ENCODE measurements around the gene PACS1. TPM values are rescaled to one million over a fixed set of nuclear protein-coding genes. Genes with fewer than 3 reads are reported as not detected.
A peak's percentile ranks its signal among the peaks of the same experiment; 100 is the strongest.

Gene PACS1
- total RNA-seq, 1 experiment from 2014 or later: 41.1 TPM

DNA sequence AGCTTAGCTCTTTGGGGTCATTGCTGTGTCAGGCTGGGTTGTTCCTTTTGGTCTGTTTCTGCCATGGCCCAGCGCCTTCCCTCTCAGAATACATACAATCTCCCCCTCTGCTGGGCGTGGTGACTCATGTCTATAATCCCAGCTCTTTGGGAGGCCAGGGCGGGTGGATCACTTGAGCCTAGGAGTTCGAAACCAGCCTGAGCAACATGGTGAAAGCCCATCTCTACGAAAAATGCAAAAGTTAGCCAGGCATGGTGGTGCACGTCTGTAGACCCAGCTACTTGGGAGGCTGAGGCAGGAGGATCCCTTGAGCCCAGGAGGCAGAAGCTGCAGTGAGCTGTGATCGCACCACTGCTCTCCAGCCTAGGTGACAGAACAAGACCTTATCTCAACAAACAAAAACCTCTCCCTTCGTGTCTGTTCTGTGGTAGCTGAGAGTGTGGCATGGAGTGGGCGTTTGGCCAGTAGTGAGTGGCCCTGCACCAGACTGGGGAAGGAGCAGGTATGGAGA is 151.7 kb downstream of the PACS1 start:
- Histone ChIP-seq H3K36me3 (ENCODE audit: control insufficient read depth in 1 of 2, insufficient read depth in 2 of 2, low read length in 2 of 2) (peaks cover 3 to 4% of the 10 kb centered on the region in 2 experiments; a peak in 1 of 4 replicates), H3K9ac (ENCODE audit: low read length) (no peak overlapping the region), H3K4me2 (ENCODE audit: low read length) (no peak overlapping the region), H3K79me2 (ENCODE audit: insufficient read depth, low read length) (no peaks in the 10 kb centered on the region), H2AFZ (ENCODE audit: low read depth, low read length, poor library complexity, severe bottlenecking) (no peak overlapping the region), H3K9me3 (ENCODE audit: control insufficient read depth in 1 of 2, insufficient read depth in 1 of 2, low read depth in 1 of 2, low read length in 2 of 2) (no peaks in the 10 kb centered on the region), H3K27ac (ENCODE audit: low read depth, low read length) (no peak overlapping the region), H3K9me2 (ENCODE audit: insufficient read depth) (no peaks in the 10 kb centered on the region), H4K20me1 (ENCODE audit: insufficient read depth) (no peaks in the 10 kb centered on the region), H3K4me3 (replicated peaks in 1 of 2; ENCODE audit: low read depth in 1 of 2, low read length in 2 of 2) (no peak overlapping the region), H3K4me1 (ENCODE audit: control insufficient read depth in 1 of 2, insufficient read depth in 2 of 2, low read length in 2 of 2) (peaks cover 0 to 8% of the 10 kb centered on the region in 2 experiments; a peak in 1 of 4 replicates), H3K27me3 (ENCODE audit: insufficient read depth, low read length) (no peaks in the 10 kb centered on the region)
- no peak for TF ChIP-seq TCF7L2 (IDR thresholded peaks at IDR 0.05; ENCODE audit: borderline replicate concordance, extremely low read depth, insufficient read depth, insufficient read length)
- CTCF ChIA-PET: interaction anchor here (0.9 to 1.7 kb wide), 16 partner anchors 9 to 89 kb away, joined by 3 to 8 read pairs (median 4); partner anchors contain the start of genes RAB1B and YIF1A
- RAD21 ChIA-PET (ENCODE audit: low non-redundant PET in 1 of 2, low total read pairs in 2 of 2, uncharacterized antibody in 2 of 2, unreplicated experiment in 2 of 2): interaction anchor here in 1 of 2 experiments (0.6 kb wide), 1 partner anchor 102 kb away, joined by 3 read pairs; no protein-coding TSS in a partner anchor
- intact Hi-C loops (cut with micrococcal nuclease): loop anchor here (2.0 kb wide), 2 partner anchors 37 to 115 kb away; partner anchors contain the start of gene RIN1
- POLR2A ChIA-PET: no interaction called here
- peak; percentile 14; the same call in 1 of the 2 replicates for ATAC-seq
- DNase-seq (ENCODE audit: low read depth, low spot score): no peak
- no TSS peak for BruUV-seq (replicated peaks)

DNA sequence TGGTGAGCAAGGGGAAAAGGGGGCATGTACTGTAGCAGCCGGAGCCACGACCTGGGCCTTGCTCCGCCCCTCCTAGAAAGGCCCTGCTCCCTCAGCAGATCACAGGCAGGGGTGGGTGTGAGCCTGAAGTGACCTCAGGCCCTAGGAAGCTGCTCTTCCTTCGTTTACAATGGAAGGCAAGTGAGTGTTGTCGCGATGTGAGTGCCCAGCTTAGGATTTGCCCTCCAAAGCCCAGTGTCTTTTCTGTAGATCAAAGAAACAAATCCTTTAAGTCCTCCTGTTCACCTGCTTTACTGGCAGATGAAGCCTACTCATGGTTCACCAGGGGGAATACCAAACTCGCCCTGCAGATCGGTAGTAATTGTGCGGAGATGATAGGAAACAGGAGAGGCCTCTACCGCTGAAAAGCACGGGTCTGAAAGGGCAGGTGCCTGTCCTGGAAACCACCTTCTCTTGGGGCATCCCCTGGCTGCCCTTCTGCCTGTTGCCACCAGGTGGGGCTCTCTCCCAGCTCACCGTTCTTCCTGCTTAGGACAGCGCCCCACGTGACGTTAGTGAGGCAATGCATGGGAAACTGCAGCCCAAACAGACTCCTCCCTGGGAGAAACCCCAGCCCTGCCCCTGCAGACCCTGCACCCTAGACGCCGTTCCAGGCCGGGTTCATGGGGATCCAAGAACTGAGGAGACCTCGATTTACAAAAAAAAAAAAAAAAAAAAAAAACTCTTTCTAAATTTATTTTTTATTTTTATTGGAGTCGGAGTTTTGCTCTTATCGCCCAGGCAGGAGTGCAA is 152.5 kb downstream of the PACS1 start:
- no peak overlapping the region for H3K27ac ChIP-seq (ENCODE audit: low read depth, low read length)
- peak; percentile 88 for DNase-seq (ENCODE audit: low read depth, low spot score)
- CTCF ChIA-PET: interaction anchor here (0.9 to 1.7 kb wide), 19 partner anchors 9 to 330 kb away, joined by 3 to 8 read pairs (median 4); partner anchors contain the start of genes RAB1B and YIF1A
- H3K9me2 ChIP-seq (ENCODE audit: insufficient read depth): no peaks in the 10 kb centered on the region
- H3K4me2 ChIP-seq (ENCODE audit: low read length): no peak overlapping the region
- H3K27me3 ChIP-seq (ENCODE audit: insufficient read depth, low read length): no peaks in the 10 kb centered on the region
- intact Hi-C loops (cut with micrococcal nuclease): loop anchor here (2.0 kb wide), 2 partner anchors 36 to 114 kb away; partner anchors contain the start of gene RIN1
- H3K9me3 ChIP-seq (ENCODE audit: control insufficient read depth in 1 of 2, insufficient read depth in 1 of 2, low read depth in 1 of 2, low read length in 2 of 2): no peaks in the 10 kb centered on the region
- H4K20me1 ChIP-seq (ENCODE audit: insufficient read depth): no peaks in the 10 kb centered on the region
- peak; percentile 96 for ATAC-seq
- H3K9ac ChIP-seq (ENCODE audit: low read length): 0 out of 2 replicates have a peak overlapping the region, but pooled peaks have one; percentile 3
- peaks cover 3 to 4% of the 10 kb centered on the region in 2 experiments; a peak in 1 of 4 replicates for H3K36me3 ChIP-seq (ENCODE audit: control insufficient read depth in 1 of 2, insufficient read depth in 2 of 2, low read length in 2 of 2)
- RAD21 ChIA-PET (ENCODE audit: low non-redundant PET in 1 of 2, low total read pairs in 2 of 2, uncharacterized antibody in 2 of 2, unreplicated experiment in 2 of 2): no interaction called here
- H3K4me1 ChIP-seq (ENCODE audit: control insufficient read depth in 1 of 2, insufficient read depth in 2 of 2, low read length in 2 of 2): peaks cover 0 to 8% of the 10 kb centered on the region in 2 experiments; a peak in 1 of 4 replicates
- no peak overlapping the region for H3K4me3 ChIP-seq (replicated peaks in 1 of 2; ENCODE audit: low read depth in 1 of 2, low read length in 2 of 2)
- no peak overlapping the region for H2AFZ ChIP-seq (ENCODE audit: low read depth, low read length, poor library complexity, severe bottlenecking)
- no peaks in the 10 kb centered on the region for H3K79me2 ChIP-seq (ENCODE audit: insufficient read depth, low read length)
- no TSS peak for BruUV-seq (replicated peaks)
- POLR2A ChIA-PET: interaction anchor here (0.7 kb wide), 1 partner anchor 257 kb away, joined by 5 read pairs; no protein-coding TSS in a partner anchor
- TF ChIP-seq, protein P1, sequence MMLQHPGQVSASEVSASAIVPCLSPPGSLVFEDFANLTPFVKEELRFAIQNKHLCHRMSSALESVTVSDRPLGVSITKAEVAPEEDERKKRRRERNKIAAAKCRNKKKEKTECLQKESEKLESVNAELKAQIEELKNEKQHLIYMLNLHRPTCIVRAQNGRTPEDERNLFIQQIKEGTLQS (IDR thresholded peaks at IDR 0.05): no peak
- TF ChIP-seq SIN3A (IDR thresholded peaks at IDR 0.05; ENCODE audit: low read depth) (no peak), EZH2 (IDR thresholded peaks at IDR 0.05) (no peak), EGR1 (IDR thresholded peaks at IDR 0.05; ENCODE audit: low read depth) (no peak), SP1 (IDR thresholded peaks at IDR 0.05; ENCODE audit: low read depth) (no peak), SRF (IDR thresholded peaks at IDR 0.05; ENCODE audit: low read depth) (no peak), CBX3 (IDR thresholded peaks at IDR 0.05; ENCODE audit: low read depth) (no peak), CEBPB (IDR thresholded peaks at IDR 0.05; ENCODE audit: low read depth) (no peak; the same call in 1 of the 2 replicates), RAD21 (IDR thresholded peaks at IDR 0.05; ENCODE audit: low read depth) (peak; percentile 95), ZFX (IDR thresholded peaks at IDR 0.05) (no peak), ZNF274 (IDR thresholded peaks at IDR 0.05; ENCODE audit: low read depth, low read length) (no peak), TCF7L2 (IDR thresholded peaks at IDR 0.05; ENCODE audit: borderline replicate concordance, extremely low read depth, insufficient read depth, insufficient read length) (no peak), ELF1 (IDR thresholded peaks at IDR 0.05; ENCODE audit: borderline replicate concordance, low read depth) (no peak; the same call in 1 of the 2 replicates), POLR2A (IDR thresholded peaks at IDR 0.05; ENCODE audit: borderline replicate concordance, extremely low read depth, insufficient read depth, insufficient read length) (no peak), EZH2phosphoT487 (IDR thresholded peaks at IDR 0.05; ENCODE audit: borderline replicate concordance) (no peak), FOSL1 (IDR thresholded peaks at IDR 0.05; ENCODE audit: low read depth) (no peak)
- TF ChIP-seq, protein P2, sequence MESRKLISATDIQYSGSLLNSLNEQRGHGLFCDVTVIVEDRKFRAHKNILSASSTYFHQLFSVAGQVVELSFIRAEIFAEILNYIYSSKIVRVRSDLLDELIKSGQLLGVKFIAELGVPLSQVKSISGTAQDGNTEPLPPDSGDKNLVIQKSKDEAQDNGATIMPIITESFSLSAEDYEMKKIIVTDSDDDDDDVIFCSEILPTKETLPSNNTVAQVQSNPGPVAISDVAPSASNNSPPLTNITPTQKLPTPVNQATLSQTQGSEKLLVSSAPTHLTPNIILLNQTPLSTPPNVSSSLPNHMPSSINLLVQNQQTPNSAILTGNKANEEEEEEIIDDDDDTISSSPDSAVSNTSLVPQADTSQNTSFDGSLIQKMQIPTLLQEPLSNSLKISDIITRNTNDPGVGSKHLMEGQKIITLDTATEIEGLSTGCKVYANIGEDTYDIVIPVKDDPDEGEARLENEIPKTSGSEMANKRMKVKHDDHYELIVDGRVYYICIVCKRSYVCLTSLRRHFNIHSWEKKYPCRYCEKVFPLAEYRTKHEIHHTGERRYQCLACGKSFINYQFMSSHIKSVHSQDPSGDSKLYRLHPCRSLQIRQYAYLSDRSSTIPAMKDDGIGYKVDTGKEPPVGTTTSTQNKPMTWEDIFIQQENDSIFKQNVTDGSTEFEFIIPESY (IDR thresholded peaks at IDR 0.05; ENCODE audit: extremely low read depth, insufficient replicate concordance, low read length): no peak

All from HCT116 (cell line).